GM21529 (cell line): ENCODE data around the gene MEI4.

Experiments
- ATAC-seq: cut with Tn5 transposase; IDR thresholded peaks from one replicate; pipeline ENCODE4 v1.9.1; 2021; ENCODE audit not compliant: unreplicated experiment

MEI4 gene

DNA sequence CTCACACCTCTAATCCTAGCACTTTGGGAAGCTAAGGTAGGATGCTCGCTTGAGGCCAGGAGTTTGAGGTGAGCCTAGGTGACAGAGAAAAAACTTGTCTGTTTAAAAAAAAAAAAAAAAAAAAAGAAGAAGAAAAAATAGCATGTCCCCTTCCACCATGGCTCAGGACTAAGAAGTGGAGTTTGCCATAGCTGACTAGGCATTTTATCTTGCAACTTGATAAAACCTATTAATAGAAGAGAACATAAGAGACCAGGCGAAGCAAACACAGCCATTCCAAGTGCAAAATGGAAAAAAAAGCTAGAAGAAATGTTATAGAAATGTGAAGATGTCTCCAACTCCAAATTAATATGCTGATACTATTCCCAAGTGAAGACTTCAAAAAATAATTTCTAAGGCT is 277.5 kb downstream of the MEI4 start:
- no peak for ATAC-seq

DNA sequence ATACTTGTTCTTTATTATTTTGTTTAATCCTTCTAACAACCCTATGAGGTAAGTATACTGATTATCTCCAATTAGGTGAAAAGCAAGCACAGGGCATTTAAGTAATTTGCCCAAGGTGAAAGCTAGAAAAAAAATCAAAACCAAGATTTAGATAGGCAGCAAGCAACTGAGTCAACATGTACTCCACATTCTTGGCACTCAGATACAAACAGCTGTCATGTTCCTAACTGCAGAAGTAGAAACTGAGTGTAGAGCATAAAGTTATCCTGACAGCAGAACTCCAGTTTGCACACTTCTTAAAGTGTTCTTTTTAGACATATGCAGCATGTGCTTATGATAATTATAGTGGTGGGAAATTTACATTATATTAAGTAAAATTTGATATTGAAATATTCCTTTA is 278.1 kb downstream of the MEI4 start:
- no peak for ATAC-seq

DNA sequence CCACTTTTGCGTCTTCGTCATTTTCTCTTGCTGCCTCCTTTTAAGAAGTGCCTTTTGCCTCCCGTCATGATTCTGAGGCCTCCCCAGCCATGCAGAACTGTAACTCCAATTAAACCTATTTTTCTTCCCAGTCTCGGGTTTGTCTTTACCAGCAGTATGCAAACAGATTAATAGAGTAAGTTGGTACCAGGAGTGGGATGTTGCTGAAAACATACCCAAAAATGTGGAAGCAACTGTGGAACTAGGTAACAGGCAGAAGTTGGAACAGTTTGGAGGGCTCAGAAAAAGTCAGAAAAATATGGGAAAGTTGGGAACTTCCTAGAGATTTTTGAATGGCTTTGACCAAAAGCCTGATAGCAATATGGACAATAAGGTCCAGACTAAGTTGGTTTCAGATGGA is 309.2 kb downstream of the MEI4 start:
- ATAC-seq, result no peak

DNA sequence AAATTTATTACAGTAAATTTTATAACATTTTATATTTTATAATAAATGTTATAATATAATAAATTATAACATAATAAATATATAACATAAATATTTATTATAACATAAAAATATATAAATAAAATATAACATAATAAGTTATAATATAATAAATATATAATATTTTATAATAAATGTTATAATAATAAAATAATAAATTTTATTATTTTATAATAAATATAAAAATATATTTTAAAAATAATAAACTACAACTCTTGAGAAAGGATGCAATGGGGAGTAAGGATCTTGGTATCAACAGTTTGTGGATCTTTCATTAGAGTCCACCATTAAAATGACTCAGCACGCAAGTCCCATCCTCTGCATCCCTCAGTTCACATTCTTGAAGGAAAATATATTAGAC is 312.6 kb downstream of the MEI4 start:
- ATAC-seq, result no peak

DNA sequence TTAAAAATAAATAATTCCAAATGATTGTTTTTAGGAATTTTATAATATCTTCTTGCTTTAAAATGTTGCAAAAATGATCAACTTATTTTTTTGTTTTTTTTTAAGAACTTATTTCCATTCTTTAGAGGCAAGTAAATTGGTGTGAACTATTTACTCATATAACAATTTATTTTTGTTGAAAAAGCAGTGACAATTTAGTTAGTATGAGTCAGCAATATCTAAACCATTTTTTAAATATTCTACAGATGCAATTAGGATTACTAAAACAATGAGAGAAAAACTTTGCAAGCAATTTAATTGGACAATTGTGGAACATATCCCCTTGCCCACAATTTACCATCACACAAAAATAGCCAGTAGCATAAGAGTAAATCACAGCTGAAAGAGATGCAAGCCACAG is 319.5 kb downstream of the MEI4 start:
- ATAC-seq, result no peak
